SK-N-DZ (cell line): ENCODE measurements around the gene CFAP58. TPM values are rescaled to one million over a fixed set of nuclear protein-coding genes. Genes with fewer than 3 reads are reported as not detected.

Experiments used
- DNase-seq: peaks from one replicate; pipeline ENCODE4 v3.0.0-alpha.2; 2015; ENCODE audit warnings: low spot score
- polyA plus RNA-seq, 2 experiments: library from polyadenylated mRNA; depleted of rRNA; stranded (reverse); fragments of >200 nt; gene quantifications; 2 replicates each; pipeline ENCODE4 v1.2.3, GENCODE V29; 2014

CFAP58 gene, protein sequence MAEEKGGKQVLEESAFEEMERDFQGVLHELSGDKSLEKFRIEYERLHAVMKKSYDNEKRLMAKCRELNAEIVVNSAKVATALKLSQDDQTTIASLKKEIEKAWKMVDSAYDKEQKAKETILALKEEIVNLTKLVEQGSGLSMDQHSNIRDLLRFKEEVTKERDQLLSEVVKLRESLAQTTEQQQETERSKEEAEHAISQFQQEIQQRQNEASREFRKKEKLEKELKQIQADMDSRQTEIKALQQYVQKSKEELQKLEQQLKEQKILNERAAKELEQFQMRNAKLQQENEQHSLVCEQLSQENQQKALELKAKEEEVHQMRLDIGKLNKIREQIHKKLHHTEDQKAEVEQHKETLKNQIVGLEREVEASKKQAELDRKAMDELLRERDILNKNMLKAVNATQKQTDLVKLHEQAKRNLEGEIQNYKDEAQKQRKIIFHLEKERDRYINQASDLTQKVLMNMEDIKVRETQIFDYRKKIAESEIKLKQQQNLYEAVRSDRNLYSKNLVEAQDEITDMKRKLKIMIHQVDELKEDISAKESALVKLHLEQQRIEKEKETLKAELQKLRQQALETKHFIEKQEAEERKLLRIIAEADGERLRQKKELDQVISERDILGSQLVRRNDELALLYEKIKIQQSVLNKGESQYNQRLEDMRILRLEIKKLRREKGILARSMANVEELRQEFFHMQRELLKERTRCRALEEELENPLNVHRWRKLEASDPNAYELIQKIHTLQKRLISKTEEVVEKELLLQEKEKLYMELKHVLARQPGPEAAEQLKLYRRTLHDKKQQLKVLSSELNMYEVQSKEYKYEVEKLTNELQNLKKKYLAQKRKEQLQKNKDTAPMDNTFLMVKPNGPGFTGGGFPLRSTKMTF
- 0.05 TPM in 1 of 2 replicates, not detected in the other for polyA plus RNA-seq (2014; cell fraction: cytosol; rRNA removed)
- polyA plus RNA-seq (2014; cell fraction: nucleus; rRNA removed), result 0.07 TPM in 1 of 2 replicates, not detected in the other

DNA sequence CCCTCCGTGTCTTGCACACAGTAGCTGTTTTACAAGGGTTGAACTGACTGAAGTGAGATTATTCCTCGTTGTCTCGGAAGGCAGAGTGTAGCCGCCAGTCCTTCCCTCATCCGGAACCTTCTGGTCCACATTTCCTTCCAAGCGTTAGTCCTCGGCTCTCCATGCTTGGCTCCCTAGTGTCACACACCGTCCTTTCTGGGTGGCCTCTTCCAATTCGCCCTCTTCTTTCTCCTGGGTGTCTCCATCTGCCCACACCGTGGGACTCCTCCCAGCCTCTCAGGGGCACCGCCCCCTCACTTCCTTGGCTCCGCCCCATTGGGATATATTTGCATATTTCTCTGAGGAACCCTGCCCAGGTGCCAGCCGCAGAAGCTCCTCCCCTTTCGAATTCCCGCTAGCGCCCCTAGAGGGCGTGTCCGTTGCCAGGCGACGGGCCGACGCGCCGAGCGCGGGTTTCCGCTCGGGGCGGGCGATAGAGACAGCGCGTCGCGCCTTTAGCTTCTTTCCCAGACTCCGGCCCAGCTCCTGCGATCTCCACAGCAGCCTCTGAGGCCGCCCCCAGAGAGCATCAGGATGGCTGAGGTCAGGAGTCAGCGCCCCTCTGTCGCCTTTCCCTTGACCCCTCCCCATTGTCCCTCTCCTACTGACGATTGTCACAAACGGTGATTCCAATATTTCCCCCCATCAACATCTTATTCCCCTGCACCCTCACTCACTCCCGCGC lies at the start of gene CFAP58:
Gene CFAP58, plus strand, starts transcription at position 509 of the 724 bp plus-strand sequence. Its CDS starts 65 bp downstream, at position 574.
- DNase-seq, result peak; percentile 85

GRCh38 chr10:104304356-104304745 lies 49.3 kb upstream of the CFAP58 start:
- no peak for DNase-seq

DNA sequence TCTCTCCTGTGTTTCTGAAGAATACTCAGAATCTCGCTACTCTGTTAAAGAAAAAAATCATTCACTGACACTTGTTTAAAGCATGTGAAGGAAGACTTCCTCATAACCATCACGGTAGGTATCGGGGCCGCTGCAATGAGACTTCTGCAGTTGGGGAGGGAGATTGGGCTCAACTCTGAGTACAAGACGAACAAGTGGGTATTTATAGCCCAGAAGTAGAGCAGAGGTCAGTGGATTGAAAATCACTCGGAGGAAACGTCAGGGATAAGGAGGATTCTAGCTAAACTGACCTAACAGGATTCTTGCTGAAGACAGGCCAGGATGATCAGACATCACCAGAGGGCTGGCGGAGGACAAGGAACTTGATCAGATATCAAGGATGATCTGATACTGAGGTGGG lies 48.7 kb upstream of the CFAP58 start:
- no peak for DNase-seq

GRCh38 chr10:104306897-104307296 lies 46.7 kb upstream of the CFAP58 start:
- peak; percentile 46 for DNase-seq

DNA sequence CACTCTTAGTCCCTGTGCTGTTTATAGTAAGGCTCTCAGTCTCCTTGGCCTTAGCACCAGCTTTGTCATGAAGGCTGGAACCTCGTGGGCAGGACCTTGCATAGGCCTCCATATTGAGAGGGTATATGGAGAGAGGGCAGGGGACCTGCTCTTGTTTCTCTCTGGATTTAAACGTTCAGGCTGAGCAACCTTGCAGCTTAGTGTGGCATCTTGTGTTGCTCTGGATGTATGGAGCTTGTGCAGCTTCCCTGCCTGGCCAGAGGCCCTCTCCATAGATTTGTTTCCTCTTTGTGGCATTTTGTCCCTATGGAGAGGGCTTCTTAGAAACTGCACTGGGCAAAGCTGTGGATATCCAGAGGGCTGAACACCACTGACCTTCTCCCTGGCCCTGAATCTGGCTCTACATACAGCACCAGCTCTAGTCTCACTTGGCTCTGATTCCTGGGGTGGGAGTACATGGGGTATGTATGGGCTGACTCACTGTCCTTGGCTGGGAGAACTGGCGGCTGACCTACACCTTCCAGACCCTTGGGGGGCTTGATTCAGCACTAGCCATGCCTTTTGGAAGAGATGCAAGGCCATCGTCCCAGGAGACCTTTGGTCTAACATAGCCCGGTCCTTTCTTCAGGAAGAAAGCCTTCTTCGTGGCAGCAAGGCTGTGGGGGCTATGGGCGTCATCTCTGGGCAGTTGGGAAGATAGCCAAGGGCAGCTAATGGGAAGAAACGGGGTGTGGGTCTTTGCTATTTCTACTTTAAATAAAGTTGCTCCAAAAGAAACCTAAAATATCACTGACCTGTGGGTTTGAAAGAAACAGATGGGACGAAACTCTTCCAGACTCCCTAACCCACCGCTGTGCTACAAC lies 45.8 kb upstream of the CFAP58 start:
- no peak for DNase-seq

GRCh38 chr10:104308439-104308903 lies 45.2 kb upstream of the CFAP58 start:
- no peak for DNase-seq

DNA sequence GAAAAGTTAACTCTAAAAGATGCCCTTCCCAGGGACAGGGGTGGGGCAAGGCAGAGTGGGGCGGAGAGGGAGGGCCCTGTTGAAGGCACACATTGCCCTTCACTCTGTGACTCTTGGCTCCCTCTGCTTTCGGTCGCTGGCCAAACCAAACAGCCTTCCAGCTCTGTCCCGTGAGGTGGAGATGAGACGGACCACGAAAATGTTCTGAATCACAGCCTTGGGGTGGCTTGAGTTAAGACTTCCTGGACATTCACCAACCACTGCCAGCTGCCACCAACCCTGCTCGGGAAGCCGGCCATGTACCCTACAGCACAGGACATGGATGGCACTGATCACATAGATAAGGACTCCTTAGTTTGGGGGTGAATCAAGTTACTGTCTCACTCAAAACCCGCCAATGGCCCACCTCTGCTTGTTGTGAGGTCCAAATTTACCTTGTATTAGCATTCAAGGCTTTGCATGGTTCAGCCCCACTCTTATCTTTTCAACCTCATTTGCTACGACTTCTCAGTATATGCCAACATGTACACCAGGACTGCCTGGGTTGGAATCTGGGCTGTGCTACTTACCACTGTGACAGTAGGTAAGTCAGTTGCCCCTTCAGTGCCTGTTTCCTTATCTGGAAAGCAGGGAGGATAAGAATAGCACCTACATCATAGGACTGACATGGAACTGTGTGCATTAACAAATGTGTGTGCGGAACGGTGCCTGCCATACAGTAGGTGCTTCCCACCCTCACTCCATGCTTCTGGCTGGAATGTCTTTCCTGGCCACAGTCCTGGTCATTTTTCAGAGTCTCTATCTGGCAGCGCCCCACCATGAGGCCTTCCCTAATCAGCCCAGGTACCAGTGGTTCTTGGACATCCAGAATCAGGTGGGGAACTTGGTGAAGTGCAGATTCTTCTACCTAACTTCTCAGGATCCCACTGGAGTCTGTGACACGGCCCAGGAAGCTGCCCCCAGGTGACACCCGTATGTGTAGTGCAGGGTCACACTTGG lies 43.4 kb upstream of the CFAP58 start:
- no peak for DNase-seq

DNA sequence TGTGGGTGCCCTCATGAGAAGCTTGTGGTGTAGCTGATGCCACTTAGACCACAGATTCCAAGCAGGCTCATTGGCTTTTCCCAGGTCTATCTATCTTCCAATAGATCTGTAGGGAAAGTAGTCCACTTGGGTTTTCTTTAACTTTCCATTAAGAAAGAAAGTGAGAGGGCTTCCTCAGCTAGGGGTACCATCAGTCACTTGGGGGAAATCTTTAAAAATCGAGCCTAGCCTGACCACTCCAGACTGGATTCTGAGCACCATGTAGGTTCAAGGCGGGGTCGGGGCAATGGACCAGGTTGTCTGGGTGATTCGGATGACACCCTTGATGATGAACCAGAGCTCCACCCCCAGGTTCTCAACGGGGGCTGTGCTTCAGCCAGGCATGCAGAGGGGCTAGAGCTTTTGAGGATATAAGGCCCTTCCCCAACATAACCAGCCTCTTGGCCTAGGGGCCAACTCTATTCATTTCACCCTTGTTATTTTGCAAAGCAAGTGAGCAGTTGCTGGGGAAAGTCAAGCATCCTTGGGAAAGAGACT lies 42.4 kb upstream of the CFAP58 start:
- no peak for DNase-seq

DNA sequence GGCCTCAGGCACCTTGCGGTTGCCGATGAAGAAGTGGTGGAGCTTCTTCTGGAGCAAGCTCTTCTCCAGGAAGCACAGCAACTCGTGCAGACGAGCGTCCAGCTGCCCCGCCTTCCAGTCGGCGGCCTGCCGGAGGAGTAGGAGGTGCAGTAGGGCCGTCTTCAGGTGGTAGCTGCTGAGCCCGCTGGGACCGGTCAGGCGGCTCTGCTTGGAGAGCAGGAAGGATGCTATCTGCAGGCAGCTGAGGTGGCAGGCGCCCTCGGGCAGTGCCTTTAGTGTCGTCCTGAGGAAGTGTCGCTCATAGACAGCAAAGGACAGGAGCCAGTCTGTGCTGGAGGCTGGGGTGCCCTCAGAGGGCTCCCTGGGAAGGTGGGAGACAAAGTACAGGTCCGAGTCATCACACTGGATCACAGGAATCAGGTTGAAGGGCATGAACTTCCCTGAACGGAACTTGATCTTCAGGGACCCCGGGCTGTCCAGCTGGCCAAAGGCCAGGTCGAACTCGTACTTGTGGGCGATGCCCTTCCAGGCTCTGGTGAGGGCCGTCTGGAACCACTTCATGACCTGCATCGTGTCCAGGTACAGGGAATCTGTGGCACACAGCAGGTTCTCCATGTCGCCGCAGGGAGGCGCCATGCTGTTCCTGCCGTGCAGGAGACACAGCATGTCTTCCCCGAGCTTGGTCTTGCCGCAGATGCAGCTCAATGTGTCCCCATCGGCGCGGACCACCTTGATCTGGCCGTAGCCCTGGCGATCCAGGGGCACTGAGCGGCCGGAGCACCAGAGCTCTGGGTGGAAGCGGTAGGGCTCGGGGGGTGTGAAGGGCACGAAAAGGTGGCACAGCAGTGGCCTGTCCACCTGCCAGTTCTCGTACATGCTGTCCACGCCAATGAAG lies 38.8 kb upstream of the CFAP58 start:
- DNase-seq, result no peak

- no peak for DNase-seq
Measured at GRCh38 chr10:104315486-104315921, 38.1 kb upstream of the CFAP58 start.

DNA sequence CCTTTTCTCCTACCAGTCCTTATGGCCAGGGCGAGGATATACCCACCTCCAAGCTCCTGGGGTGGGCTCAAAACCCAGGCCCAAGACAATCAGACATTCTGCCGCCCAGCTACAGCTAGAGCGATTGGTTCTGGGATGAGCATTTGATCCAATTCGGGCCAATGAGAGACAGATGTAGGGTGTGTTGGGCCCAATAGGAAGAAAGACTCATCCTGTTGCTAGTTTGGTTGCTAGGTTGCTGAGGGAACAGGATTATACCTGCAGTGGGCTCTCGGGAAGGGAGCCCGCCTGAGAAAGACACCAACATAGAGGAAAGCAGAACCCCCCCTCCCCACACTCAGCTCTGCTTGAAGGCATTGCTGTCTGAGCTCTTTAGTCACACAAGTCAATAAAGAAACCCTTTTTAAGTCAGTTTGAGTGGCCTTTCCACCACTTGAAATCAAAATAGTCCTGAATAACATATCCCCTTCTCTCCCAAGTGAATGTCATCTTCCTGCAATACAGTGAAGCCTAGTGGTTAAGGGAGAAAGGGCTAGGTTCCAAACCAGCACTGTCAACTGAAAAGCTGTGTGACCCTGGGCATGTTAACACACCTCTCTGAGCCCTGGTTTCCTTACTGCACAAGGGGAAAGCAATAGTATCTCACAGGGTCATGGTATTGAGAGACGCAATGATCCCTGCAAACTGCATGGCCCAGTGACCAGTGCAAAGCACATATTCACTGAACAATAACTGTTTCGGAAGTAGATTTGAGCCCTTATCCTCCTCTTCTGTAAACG lies 37.1 kb upstream of the CFAP58 start:
- DNase-seq, result no peak

DNA sequence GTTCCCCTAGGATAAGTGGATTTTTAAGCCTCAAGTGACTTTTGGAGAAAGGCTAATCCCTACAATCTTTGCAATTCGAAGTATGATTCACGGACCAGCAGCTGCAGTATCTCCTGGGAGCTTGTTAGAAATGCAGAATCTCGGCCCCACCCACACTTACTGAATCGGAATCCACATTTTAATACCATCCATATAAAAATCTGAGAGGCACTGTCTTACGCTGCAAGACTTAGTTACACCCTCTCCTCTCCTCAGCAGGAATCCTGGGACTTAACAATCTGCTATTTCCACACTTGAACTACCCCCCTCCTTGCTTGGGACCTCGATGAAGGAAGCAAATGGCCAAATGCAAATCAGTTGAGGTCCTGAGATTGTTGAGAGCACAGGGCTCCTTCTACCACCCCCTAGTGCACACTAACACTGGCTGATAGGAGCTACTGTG lies 36.3 kb upstream of the CFAP58 start:
- DNase-seq, result no peak

DNA sequence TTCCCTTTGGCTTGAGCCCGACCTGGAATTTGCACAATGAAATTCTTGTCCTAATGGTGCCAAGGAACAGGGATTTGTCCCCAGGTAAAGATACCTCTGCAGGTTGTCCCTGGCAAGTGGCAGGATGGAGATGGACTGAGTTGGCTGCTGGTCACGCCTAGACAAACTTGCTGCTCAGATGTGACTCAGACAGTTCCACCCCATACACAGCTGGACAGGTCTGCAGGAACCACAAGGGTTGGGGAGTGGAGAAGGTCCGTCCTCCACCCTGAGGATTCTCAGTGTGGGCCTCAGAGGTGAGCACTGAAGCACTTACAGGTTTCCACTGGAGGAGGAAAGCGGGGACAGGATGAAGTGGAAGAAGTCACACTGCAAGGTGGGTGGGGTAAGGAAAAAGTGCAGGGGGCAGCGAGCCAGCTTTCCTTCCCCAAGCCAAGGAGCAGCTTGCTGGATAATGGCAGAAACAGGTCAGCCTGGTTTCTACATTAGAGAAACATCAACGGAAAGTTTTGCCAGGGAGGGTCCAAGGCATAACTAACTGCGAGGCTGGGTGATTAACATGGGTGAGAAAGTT lies 35.8 kb upstream of the CFAP58 start:
- DNase-seq, result no peak

- DNase-seq, result no peak
Measured at GRCh38 chr10:104318326-104318725, 35.3 kb upstream of the CFAP58 start.

GRCh38 chr10:104318810-104319741 lies 34.6 kb upstream of the CFAP58 start:
- no peak for DNase-seq

- DNase-seq, result no peak
Measured at GRCh38 chr10:104321226-104321625, 32.4 kb upstream of the CFAP58 start.
